Peyer's patch (tissue), 4 donors: ENCODE measurements around the gene CD300H. TPM values are rescaled to one million over a fixed set of nuclear protein-coding genes. Genes with fewer than 3 reads are reported as not detected.

Source experiments
- DNase-seq, 3 donors: peaks; one replicate each; pipeline ENCODE4 v3.0.0-alpha.2; 2017 to 2019
- H3K27ac ChIP-seq, 4 donors: fragments of 200-600 bp; sonication (generic); one replicate each; pipeline ENCODE4 v1.5.1; 2016 to 2019
- H3K27me3 ChIP-seq, 2 donors: fragments of 200-600 bp; sonication (generic); one replicate each; pipeline ENCODE4 v1.5.1; 2019
- H3K36me3 ChIP-seq, 3 donors: fragments of 200-600 bp; sonication (generic); one replicate each; pipeline ENCODE4 v1.5.1; 2016 to 2019
- H3K4me1 ChIP-seq, 4 donors: fragments of 200-600 bp; sonication (generic); one replicate each; pipeline ENCODE4 v1.5.1; 2016 to 2019
- H3K4me3 ChIP-seq, 4 donors: fragments of 200-600 bp; sonication (generic); 1 replicate in 3 of 4; 2 replicates in 1 of 4; pipeline ENCODE4 v1.5.1; 2016 to 2019; ENCODE audit warnings: mild to moderate bottlenecking in 1 of 4
- H3K9me3 ChIP-seq, 4 donors: fragments of 200-600 bp; sonication (generic); one replicate each; pipeline ENCODE4 v1.5.1; 2016 to 2019; ENCODE audit warnings: mild to moderate bottlenecking in 1 of 4
- CTCF ChIP-seq, 6 experiments: fragments of 450-650 bp in 4 of 6; fragments of 200-600 bp in 2 of 6; sonication (generic) in 1 of 6; IDR thresholded peaks; one replicate each; pipeline ENCODE4 v1.5.1; 2017 to 2019; ENCODE audit warnings: antibody characterized with exemption in 6 of 6, mild to moderate bottlenecking in 3 of 6, moderate library complexity in 1 of 6
- POLR2A ChIP-seq, 2 donors: fragments of 450-650 bp; IDR thresholded peaks; one replicate each; pipeline ENCODE4 v1.5.1; 2017; ENCODE audit warnings: antibody characterized with exemption in 2 of 2, mild to moderate bottlenecking in 2 of 2, moderate library complexity in 2 of 2
- total RNA-seq, 4 donors: library from RNA; depleted of rRNA; stranded (reverse); fragments of >200 nt; gene quantifications; one replicate each; pipeline ENCODE4 v1.1.0, GENCODE V29; 2016

Gene CD300H
- total RNA-seq, 4 donors from 2014 or later = not detected

- H3K36me3 ChIP-seq = no peaks in the 10 kb centered on the region
- TF ChIP-seq POLR2A (IDR thresholded peaks at IDR 0.05) (no peak), CTCF (IDR thresholded peaks at IDR 0.05) (no peak)
- peak within 1 kb of the TSS in 1 of 4 donors; percentile 18 for H3K4me3 ChIP-seq
- H3K27me3 ChIP-seq = no peaks in the 10 kb centered on the region
- H3K27ac ChIP-seq = peak within 1 kb of the TSS in 2 of 4 donors; percentile 13 to 31
- peak in 2 of 3 donors; percentile 51 to 54 for DNase-seq
- no peaks in the 10 kb centered on the region for H3K4me1 ChIP-seq
- no peaks in the 10 kb centered on the region for H3K9me3 ChIP-seq
These were observed 21.5 kb downstream of the CD300H start, which contains the start of gene CD300C for GRCh38 chr17:74545843-74546230. Gene CD300C (minus strand): TSS chr17:74546115. CDS start chr17:74545782, 333 bp downstream.

GRCh38 chr17:74544991-74545842 lies 22.1 kb downstream of the CD300H start:
- Histone ChIP-seq H3K27me3 (no peaks in the 10 kb centered on the region), H3K4me1 (no peaks in the 10 kb centered on the region), H3K27ac (peak overlapping the region in 1 of 4 donors; percentile 13), H3K36me3 (no peaks in the 10 kb centered on the region), H3K4me3 (peak overlapping the region in 1 of 4 donors; percentile 18), H3K9me3 (no peaks in the 10 kb centered on the region)
- DNase-seq = peak in 1 of 3 donors; percentile 48
- TF ChIP-seq POLR2A (IDR thresholded peaks at IDR 0.05) (no peak), CTCF (IDR thresholded peaks at IDR 0.05) (no peak)

DNA sequence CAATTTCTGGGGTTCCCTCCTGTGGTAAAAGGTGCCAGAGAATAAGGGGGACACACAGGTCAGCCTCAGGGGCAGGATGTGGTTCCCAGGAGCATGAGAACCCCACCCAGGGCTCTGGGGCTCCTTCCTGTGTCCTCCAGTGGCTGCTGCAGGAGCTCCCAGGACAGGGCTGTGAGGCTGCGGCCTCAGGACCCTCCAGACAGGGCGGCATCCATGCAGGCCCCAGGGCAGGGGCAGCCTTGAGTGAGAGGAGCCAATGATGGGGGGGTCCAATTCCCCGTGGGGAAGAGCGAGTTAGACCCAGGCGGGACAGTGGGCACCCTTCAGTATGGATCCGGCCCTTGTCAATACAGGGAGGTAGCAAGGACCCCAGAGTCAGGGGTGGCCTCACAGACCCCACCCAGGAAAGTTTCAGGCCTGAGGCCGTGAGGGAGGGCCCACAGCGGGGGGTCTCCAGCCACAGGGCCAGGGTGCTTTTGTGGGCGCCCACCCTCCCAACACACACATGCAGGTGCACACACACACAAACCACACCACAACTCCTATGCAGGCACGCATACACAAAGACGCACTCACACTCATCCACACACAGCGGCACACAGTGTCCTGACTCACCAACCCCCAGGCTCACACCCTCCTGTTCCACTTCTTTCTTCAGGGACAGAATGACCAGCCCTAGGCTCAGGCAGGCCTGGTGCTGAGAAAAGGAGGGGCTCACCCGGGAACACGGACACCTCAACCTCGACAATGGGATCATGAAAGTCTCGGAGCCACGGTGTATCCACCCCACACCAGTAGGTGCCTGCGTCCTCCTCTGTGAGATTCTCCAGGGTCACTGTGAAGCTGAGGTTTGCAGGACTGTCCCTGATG lies 23.2 kb downstream of the CD300H start:
- no peaks in the 10 kb centered on the region for H3K27me3 ChIP-seq
- no peaks in the 10 kb centered on the region for H3K9me3 ChIP-seq
- no peaks in the 10 kb centered on the region for H3K4me1 ChIP-seq
- H3K27ac ChIP-seq = no peak overlapping the region
- H3K36me3 ChIP-seq = no peaks in the 10 kb centered on the region
- no peak for TF ChIP-seq CTCF (IDR thresholded peaks at IDR 0.05)
- TF ChIP-seq POLR2A (IDR thresholded peaks at IDR 0.05) = no peak
- peak in 1 of 3 donors; percentile 34 for DNase-seq
- no peak overlapping the region for H3K4me3 ChIP-seq

- TF ChIP-seq POLR2A (IDR thresholded peaks at IDR 0.05) (no peak), CTCF (IDR thresholded peaks at IDR 0.05) (no peak)
- no peaks in the 10 kb centered on the region for H3K36me3 ChIP-seq
These were observed 23.9 kb downstream of the CD300H start for GRCh38 chr17:74543406-74543805.

DNA sequence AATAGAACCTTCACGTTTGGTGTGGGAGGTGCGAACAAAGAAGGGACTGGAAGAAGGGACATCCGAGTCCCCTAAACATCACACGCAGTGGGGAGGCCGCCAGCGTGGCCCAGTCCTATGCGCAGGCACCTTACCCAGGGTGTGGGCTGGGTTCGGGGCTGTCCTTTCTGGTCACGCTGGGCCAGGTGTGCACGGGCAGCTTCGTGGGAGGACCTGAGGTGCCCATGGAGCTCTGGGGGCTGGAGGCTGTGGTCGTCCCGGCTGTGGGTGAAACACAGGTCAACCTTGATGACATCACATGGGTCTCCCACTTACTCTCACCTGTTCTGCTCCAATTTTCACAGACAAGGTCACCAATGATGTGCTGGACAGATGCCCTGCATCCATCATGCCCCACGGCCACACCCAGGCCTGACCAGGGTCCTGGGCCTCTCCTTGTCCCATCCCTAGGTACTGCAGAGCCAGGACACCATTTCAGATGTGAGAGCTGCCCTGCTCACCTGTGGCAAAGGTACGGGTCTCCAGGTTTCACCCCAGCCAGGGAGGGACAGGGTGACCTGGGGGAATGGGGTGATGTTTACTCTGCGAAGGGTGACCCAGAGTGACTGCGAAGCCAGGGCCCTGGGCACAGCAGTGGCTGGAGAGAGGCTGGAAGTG lies 24.5 kb downstream of the CD300H start:
- Histone ChIP-seq H3K4me1 (no peaks in the 10 kb centered on the region), H3K9me3 (no peaks in the 10 kb centered on the region), H3K27ac (no peak overlapping the region), H3K27me3 (no peaks in the 10 kb centered on the region), H3K36me3 (no peaks in the 10 kb centered on the region), H3K4me3 (no peak overlapping the region)
- DNase-seq = peak in 1 of 3 donors; percentile 15
- no peak for TF ChIP-seq CTCF (IDR thresholded peaks at IDR 0.05)

More at GRCh38 chr17:74543406-74543805, 23.9 kb downstream of the CD300H start:
- Histone ChIP-seq H3K27ac (no peak overlapping the region), H3K27me3 (no peaks in the 10 kb centered on the region), H3K4me3 (no peak overlapping the region), H3K4me1 (no peaks in the 10 kb centered on the region), H3K9me3 (no peaks in the 10 kb centered on the region)
- peak in 1 of 3 donors; percentile 30 for DNase-seq
